Testis (tissue), 3 donors: Measurements from ENCODE around the gene C1orf74. TPM values are rescaled to one million over a fixed set of nuclear protein-coding genes. Genes with fewer than 3 reads are reported as not detected.

ENCODE experiments used
- DNase-seq: peaks from one replicate; pipeline ENCODE4 v3.0.0-alpha.2; 2019
- H3K27ac ChIP-seq, 2 donors: fragments of 200-600 bp; sonication (generic); one replicate each; pipeline ENCODE4 v1.5.1; 2019
- H3K27me3 ChIP-seq: fragments of 200-600 bp; sonication (generic); one replicate; pipeline ENCODE4 v1.5.1; 2019
- H3K36me3 ChIP-seq: fragments of 200-600 bp; sonication (generic); one replicate; pipeline ENCODE4 v1.5.1; 2017; ENCODE audit warnings: low read depth; ENCODE audit errors: missing control alignments
- H3K4me1 ChIP-seq: fragments of 200-600 bp; sonication (generic); one replicate; pipeline ENCODE4 v1.5.1; 2019
- H3K4me3 ChIP-seq, 2 donors: fragments of 200-600 bp; sonication (generic); one replicate each; pipeline ENCODE4 v1.5.1; 2017 to 2019
- H3K9me3 ChIP-seq: fragments of 200-600 bp; sonication (generic); one replicate; pipeline ENCODE4 v1.5.1; 2017
- CTCF ChIP-seq, 3 experiments: fragments of 450-650 bp in 2 of 3; fragments of 200-600 bp in 1 of 3; sonication (generic) in 1 of 3; IDR thresholded peaks; one replicate each; pipeline ENCODE4 v1.5.1; 2016 to 2019; ENCODE audit warnings: antibody characterized with exemption in 3 of 3, mild to moderate bottlenecking in 2 of 3, moderate library complexity in 1 of 3
- POLR2A ChIP-seq: fragments of 450-650 bp; IDR thresholded peaks from one replicate; pipeline ENCODE4 v1.6.1; 2017; ENCODE audit warnings: antibody characterized with exemption, mild to moderate bottlenecking, moderate library complexity
- WGBS, 2 donors: methylation state at CpG; one replicate each; pipeline ENCODE4 v1.1.5; 2018; 5-methylcytosine and 5-hydroxymethylcytosine counted together
- intact Hi-C: fragments of 100-400 bp; cut with DNase I; formaldehyde crosslinking; loops from one replicate; pipeline ENCODE4 v1.15.1; 2023; ENCODE audit warnings: low total_unique reads
- polyA plus RNA-seq: library from polyadenylated mRNA; stranded (reverse); fragments of 350-450 nt; fragmentation: Illumina TruSeq; extraction: RNeasy Lipid Tissue Mini Kit (QIAGEN cat#74804); gene quantifications from one replicate; pipeline ENCODE4 v1.2.3, GENCODE V29; 2014; ENCODE audit warnings: low read depth, low replicate concordance; ENCODE audit not compliant: insufficient read depth
- total RNA-seq, 2 donors: library from RNA; depleted of rRNA; stranded (reverse); fragments of >200 nt; gene quantifications; one replicate each; pipeline ENCODE4 v1.2.3, GENCODE V29; 2016

C1orf74 gene
- total and polyA plus RNA-seq, 3 donors from 2014 or later = 2.6 to 5.2 (median 5.0) TPM

- intact Hi-C loops = no loop called here
- no peaks in the 10 kb centered on the region for H3K36me3 ChIP-seq
- peak overlapping the region; percentile 29 to 54 for H3K27ac ChIP-seq
- H3K27me3 ChIP-seq = no peaks in the 10 kb centered on the region
- no peak for TF ChIP-seq CTCF (IDR thresholded peaks at IDR 0.05)
- no peak for TF ChIP-seq POLR2A
- WGBS, 2 donors = 20 to 31% methylated on average over 13 of the region's 13 CpGs
- DNase-seq = peak; percentile 44
- no peaks in the 10 kb centered on the region for H3K9me3 ChIP-seq
- H3K4me3 ChIP-seq = no peak overlapping the region
- H3K4me1 ChIP-seq = peaks cover 17% of the 10 kb centered on the region
These were observed 15.0 kb downstream of the C1orf74 start for GRCh38 chr1:209769171-209769904.

DNA sequence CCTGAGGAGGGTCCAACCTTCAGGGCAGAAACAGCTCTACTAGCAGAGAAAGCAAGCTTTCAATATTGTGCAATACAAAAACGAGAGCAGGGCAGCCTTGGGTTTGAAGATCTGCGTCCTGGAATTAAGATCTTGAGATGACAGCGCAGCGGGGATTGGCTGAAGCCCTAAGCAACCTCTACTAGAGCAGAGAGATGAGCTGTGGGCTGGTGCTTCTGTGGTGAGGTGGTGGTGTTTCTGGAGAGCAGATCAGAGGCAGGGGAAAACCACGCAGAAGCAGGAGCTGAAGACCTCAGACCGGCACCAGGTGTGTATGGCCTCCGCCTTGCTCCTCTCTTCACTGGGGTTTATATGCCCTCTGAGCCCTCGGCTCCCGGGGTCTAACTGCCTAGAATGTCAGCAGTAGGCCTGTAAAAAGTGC, 16.0 kb downstream of the C1orf74 start:
- H3K9me3 ChIP-seq = no peaks in the 10 kb centered on the region
- DNase-seq = no peak
- H3K4me1 ChIP-seq = peaks cover 17% of the 10 kb centered on the region
- H3K27me3 ChIP-seq = no peaks in the 10 kb centered on the region
- intact Hi-C loops = no loop called here
- TF ChIP-seq POLR2A (no peak), CTCF (IDR thresholded peaks at IDR 0.05) (no peak)
- 89 to 93% methylated on average over 8 to 9 of the region's 9 CpGs for WGBS, 2 donors
- peak overlapping the region in 1 of 2 donors; percentile 23 for H3K27ac ChIP-seq
- no peaks in the 10 kb centered on the region for H3K36me3 ChIP-seq
- no peak overlapping the region for H3K4me3 ChIP-seq

GRCh38 chr1:209767706-209768105, 16.7 kb downstream of the C1orf74 start:
- H3K27ac ChIP-seq = no peak overlapping the region
- H3K4me3 ChIP-seq = no peak overlapping the region
- H3K9me3 ChIP-seq = no peaks in the 10 kb centered on the region
- intact Hi-C loops = no loop called here
- TF ChIP-seq CTCF (IDR thresholded peaks at IDR 0.05) (no peak), POLR2A (no peak)
- no peaks in the 10 kb centered on the region for H3K27me3 ChIP-seq
- no peak for DNase-seq
- H3K4me1 ChIP-seq = peaks cover 17% of the 10 kb centered on the region
- H3K36me3 ChIP-seq = no peaks in the 10 kb centered on the region

- H3K4me3 ChIP-seq = no peak overlapping the region
- H3K27ac ChIP-seq = no peak overlapping the region
- TF ChIP-seq CTCF (IDR thresholded peaks at IDR 0.05) (no peak), POLR2A (no peak)
- DNase-seq = no peak
- intact Hi-C loops = no loop called here
- H3K9me3 ChIP-seq = no peaks in the 10 kb centered on the region
- H3K4me1 ChIP-seq = peaks cover 17% of the 10 kb centered on the region
- H3K27me3 ChIP-seq = no peaks in the 10 kb centered on the region
- no peaks in the 10 kb centered on the region for H3K36me3 ChIP-seq
These were observed 17.3 kb downstream of the C1orf74 start for GRCh38 chr1:209767096-209767495.

- WGBS, 2 donors = 84 to 90% methylated on average over 2 of the region's 2 CpGs
These were observed 18.3 kb downstream of the C1orf74 start for GRCh38 chr1:209766051-209766450.

More at GRCh38 chr1:209766051-209766450, 18.3 kb downstream of the C1orf74 start:
- Histone ChIP-seq H3K27me3 (no peaks in the 10 kb centered on the region), H3K4me3 (no peak overlapping the region), H3K27ac (no peak overlapping the region), H3K9me3 (no peaks in the 10 kb centered on the region), H3K36me3 (no peaks in the 10 kb centered on the region), H3K4me1 (peaks cover 17% of the 10 kb centered on the region)
- no peak for TF ChIP-seq POLR2A
- TF ChIP-seq CTCF (IDR thresholded peaks at IDR 0.05) = no peak
- no peak for DNase-seq
- intact Hi-C loops = no loop called here
